T1000 (cell line): ENCODE measurements around the gene TMEM135.
"Not testable (repeated sequence)": the region's sequence is repeated elsewhere in the genome, so short reads cannot be mapped to it uniquely, and the experiment has no call there.

Experiments
- DNase-seq: peaks from one replicate; lab custom pipeline; 2025; ENCODE audit warnings: mixed read lengths; lab: John Stamatoyannopoulos, UW

The TMEM135 gene

GRCh38 chr11:87076874-87077429 lies 39.2 kb downstream of the TMEM135 start:
- DNase-seq, result no peak

- DNase-seq, result no peak
Measured at GRCh38 chr11:87081358-87081757, 43.6 kb downstream of the TMEM135 start.

- DNase-seq, result no peak
Measured at GRCh38 chr11:87082590-87082989, 44.9 kb downstream of the TMEM135 start.

- DNase-seq, result no peak
Measured at GRCh38 chr11:87083029-87083428, 45.3 kb downstream of the TMEM135 start.

- DNase-seq, result no peak
Measured at GRCh38 chr11:87092159-87092558, 54.4 kb downstream of the TMEM135 start.

GRCh38 chr11:87092567-87092966 lies 54.8 kb downstream of the TMEM135 start:
- DNase-seq, result no peak

GRCh38 chr11:87097582-87097981 lies 59.8 kb downstream of the TMEM135 start:
- no peak for DNase-seq

GRCh38 chr11:87101956-87102580 lies 64.3 kb downstream of the TMEM135 start:
- no peak for DNase-seq

- not testable (repeated sequence) for DNase-seq
Measured at GRCh38 chr11:87105826-87106225, 68.1 kb downstream of the TMEM135 start.

- DNase-seq, result not testable (repeated sequence)
Measured at GRCh38 chr11:87107379-87107778, 69.6 kb downstream of the TMEM135 start.

- no peak for DNase-seq
Measured at GRCh38 chr11:87110443-87111131, 72.9 kb downstream of the TMEM135 start.

- DNase-seq, result no peak
Measured at GRCh38 chr11:87114093-87114492, 76.4 kb downstream of the TMEM135 start.

GRCh38 chr11:87116185-87116584 lies 78.5 kb downstream of the TMEM135 start:
- DNase-seq, result no peak

GRCh38 chr11:87120937-87121336 lies 83.2 kb downstream of the TMEM135 start:
- no peak for DNase-seq

- no peak for DNase-seq
Measured at GRCh38 chr11:87122852-87123251, 85.1 kb downstream of the TMEM135 start.

GRCh38 chr11:87125257-87125656 lies 87.5 kb downstream of the TMEM135 start:
- no peak for DNase-seq

GRCh38 chr11:87127101-87127500 lies 89.4 kb downstream of the TMEM135 start:
- no peak for DNase-seq

- DNase-seq, result no peak
Measured at GRCh38 chr11:87128372-87128771, 90.6 kb downstream of the TMEM135 start.

- DNase-seq, result no peak
Measured at GRCh38 chr11:87134524-87135106, 96.9 kb downstream of the TMEM135 start.

- no peak for DNase-seq
Measured at GRCh38 chr11:87136236-87136635, 98.5 kb downstream of the TMEM135 start.

GRCh38 chr11:87137711-87138110 lies 100.0 kb downstream of the TMEM135 start:
- no peak for DNase-seq

- DNase-seq, result no peak
Measured at GRCh38 chr11:87139475-87139874, 101.7 kb downstream of the TMEM135 start.

GRCh38 chr11:87141322-87141721 lies 103.6 kb downstream of the TMEM135 start:
- DNase-seq, result no peak
